ENCODE measurements around the gene ATP6V0E1.

The ATP6V0E1 gene

GRCh38 chr5:172956936-172957335 is 26.6 kb upstream of the ATP6V0E1 start:
- no peak for DNase-seq (ENCODE audit: low read depth)

- no peak for DNase-seq (ENCODE audit: low read depth)
These were observed 26.1 kb upstream of the ATP6V0E1 start for GRCh38 chr5:172957458-172957857.

- peak; percentile 17 for DNase-seq (ENCODE audit: low read depth)
These were observed 25.1 kb upstream of the ATP6V0E1 start for GRCh38 chr5:172958331-172959046.

- DNase-seq (ENCODE audit: low read depth), result no peak
These were observed 23.5 kb upstream of the ATP6V0E1 start for GRCh38 chr5:172959824-172960799.

GRCh38 chr5:172969921-172970320 is 13.7 kb upstream of the ATP6V0E1 start:
- no peak for DNase-seq (ENCODE audit: low read depth)

- DNase-seq (ENCODE audit: low read depth), result no peak
These were observed 12.1 kb upstream of the ATP6V0E1 start for GRCh38 chr5:172971482-172971881.

GRCh38 chr5:172972552-172972951 is 11.0 kb upstream of the ATP6V0E1 start:
- no peak for DNase-seq (ENCODE audit: low read depth)

GRCh38 chr5:172973127-172973916 is 10.2 kb upstream of the ATP6V0E1 start:
- DNase-seq (ENCODE audit: low read depth), result no peak

GRCh38 chr5:172973931-172974330 is 9.6 kb upstream of the ATP6V0E1 start:
- no peak for DNase-seq (ENCODE audit: low read depth)

GRCh38 chr5:172975289-172975688 is 8.3 kb upstream of the ATP6V0E1 start:
- DNase-seq (ENCODE audit: low read depth), result no peak

GRCh38 chr5:172979778-172980177 is 3.8 kb upstream of the ATP6V0E1 start:
- DNase-seq (ENCODE audit: low read depth), result no peak

- DNase-seq (ENCODE audit: low read depth), result no peak
These were observed 1.6 kb upstream of the ATP6V0E1 start for GRCh38 chr5:172981931-172982330.

GRCh38 chr5:172984244-172984953 is 828 bp downstream of the ATP6V0E1 start:
- DNase-seq (ENCODE audit: low read depth), result peak; percentile 43

GRCh38 chr5:172985596-172985995 is 2.0 kb downstream of the ATP6V0E1 start:
- DNase-seq (ENCODE audit: low read depth), result no peak

GRCh38 chr5:172988276-172988675 is 4.7 kb downstream of the ATP6V0E1 start:
- no peak for DNase-seq (ENCODE audit: low read depth)

GRCh38 chr5:172990776-172991175 is 7.2 kb downstream of the ATP6V0E1 start:
- no peak for DNase-seq (ENCODE audit: low read depth)

- no peak for DNase-seq (ENCODE audit: low read depth)
These were observed 10.8 kb downstream of the ATP6V0E1 start for GRCh38 chr5:172994405-172994804.

GRCh38 chr5:172999372-172999973 is 15.9 kb downstream of the ATP6V0E1 start:
- DNase-seq (ENCODE audit: low read depth), result no peak

- no peak for DNase-seq (ENCODE audit: low read depth)
These were observed 16.4 kb downstream of the ATP6V0E1 start for GRCh38 chr5:172999974-173000373.

GRCh38 chr5:173001229-173001841 is 17.8 kb downstream of the ATP6V0E1 start:
- DNase-seq (ENCODE audit: low read depth), result no peak

GRCh38 chr5:173003360-173003759 is 19.8 kb downstream of the ATP6V0E1 start:
- DNase-seq (ENCODE audit: low read depth), result no peak
